HepG2 (cell line): ENCODE data around the gene NCMAP. TPM values are rescaled to one million over a fixed set of nuclear protein-coding genes. Genes with fewer than 3 reads are reported as not detected.

Experiments
- ATF3 ChIP-seq: sonication (generic); formaldehyde crosslinking; IDR thresholded peaks from 2 replicates; pipeline ENCODE4 v1.4.0; 2020; ENCODE audit warnings: missing genetic modification reagents
- DZIP1 ChIP-seq: sonication (generic); formaldehyde crosslinking; IDR thresholded peaks from 2 replicates; pipeline ENCODE4 v1.5.0; 2020; ENCODE audit warnings: mild to moderate bottlenecking, missing genetic modification reagents
- ESRRA ChIP-seq: sonication (generic); formaldehyde crosslinking; IDR thresholded peaks from 2 replicates; pipeline ENCODE4 v1.5.1; 2020; ENCODE audit warnings: mild to moderate bottlenecking, low read depth, missing genetic modification reagents
- KDM2A ChIP-seq: sonication (generic); formaldehyde crosslinking; IDR thresholded peaks from 2 replicates; pipeline ENCODE4 v1.4.0; 2020; ENCODE audit warnings: low read depth, missing genetic modification reagents, borderline replicate concordance
- LCORL ChIP-seq, 2 experiments: fragments of 450-650 bp in 1 of 2; sonication (generic) in 1 of 2; formaldehyde crosslinking in 1 of 2; IDR thresholded peaks; 2 replicates each; pipeline versions ENCODE4 v1.5.0 to v1.6.1; 2017 to 2020; ENCODE audit warnings: antibody characterized with exemption in 1 of 2, missing genetic modification reagents in 1 of 2
- MLX ChIP-seq: IDR thresholded peaks from 2 replicates; pipeline ENCODE4 v1.6.1; 2016
- MYPOP ChIP-seq: sonication (generic); formaldehyde crosslinking; IDR thresholded peaks from 2 replicates; pipeline ENCODE4 v1.8.1; 2023; ENCODE audit warnings: mild to moderate bottlenecking, moderate library complexity, missing genetic modification reagents
- PPARG ChIP-seq: conservative IDR thresholded peaks from 2 replicates; pipeline ENCODE4 v1.6.1; 2016; ENCODE audit warnings: missing biosample characterization, missing genetic modification reagents
- SMAD1 ChIP-seq: sonication (generic); formaldehyde crosslinking; IDR thresholded peaks from 2 replicates; pipeline ENCODE4 v1.4.0; 2020; ENCODE audit warnings: missing genetic modification reagents, low read depth, mild to moderate bottlenecking, borderline replicate concordance
- TBX2 ChIP-seq: sonication (generic); formaldehyde crosslinking; IDR thresholded peaks from 2 replicates; pipeline ENCODE4 v1.5.0; 2020; ENCODE audit warnings: missing genetic modification reagents, mild to moderate bottlenecking, borderline replicate concordance
- TFDP1 ChIP-seq: IDR thresholded peaks from 2 replicates; pipeline ENCODE4 v1.6.1; 2016; ENCODE audit warnings: missing compliant biosample characterization, missing genetic modification reagents, borderline replicate concordance
- TRIM24 ChIP-seq: sonication (generic); formaldehyde crosslinking; IDR thresholded peaks from 2 replicates; pipeline ENCODE4 v1.8.0; 2022; ENCODE audit warnings: mild to moderate bottlenecking, missing genetic modification reagents
- UBTF ChIP-seq: sonication (generic); formaldehyde crosslinking; IDR thresholded peaks from 2 replicates; pipeline ENCODE4 v1.4.0; 2020; ENCODE audit warnings: mild to moderate bottlenecking, missing genetic modification reagents
- ZFP91 ChIP-seq: sonication (generic); formaldehyde crosslinking; IDR thresholded peaks from 2 replicates; pipeline ENCODE4 v1.9.0; 2022; ENCODE audit warnings: missing genetic modification reagents, mild to moderate bottlenecking, borderline replicate concordance
- ZNF460 ChIP-seq: sonication (generic); formaldehyde crosslinking; IDR thresholded peaks from 2 replicates; pipeline ENCODE4 v1.5.1; 2020; ENCODE audit warnings: missing genetic modification reagents, mild to moderate bottlenecking, borderline replicate concordance
- ZNF614 ChIP-seq: IDR thresholded peaks from 2 replicates; pipeline ENCODE4 v1.6.1; 2018; ENCODE audit warnings: missing biosample characterization, missing genetic modification reagents, inconsistent platforms, borderline replicate concordance
- ZNF709 ChIP-seq: sonication (generic); formaldehyde crosslinking; IDR thresholded peaks from 2 replicates; pipeline ENCODE4 v1.5.0; 2020; ENCODE audit warnings: mild to moderate bottlenecking, missing genetic modification reagents
- polyA plus RNA-seq, 8 experiments: library from polyadenylated mRNA; depleted of rRNA in 3 of 8; stranded (reverse) in 7 of 8; unstranded in 1 of 8; fragments of >200 nt; fragmentation: Illumina TruSeq in 4 of 8; extraction: Trizol in 4 of 8; gene quantifications; 2 replicates each; pipeline versions ENCODE4 v1.2.1 to v1.2.3, GENCODE V29; 2011 to 2016; ENCODE audit warnings: low read depth in 4 of 8, missing spikeins in 1 of 8, mixed read lengths in 1 of 8; ENCODE audit not compliant: insufficient read depth in 1 of 8
- total RNA-seq, 5 experiments: library from RNA; depleted of rRNA; stranded (reverse); fragments of >200 nt; fragmentation: Illumina TruSeq; extraction: Trizol; gene quantifications; 2 replicates each; pipeline ENCODE4 v1.2.3, GENCODE V29; 2016; ENCODE audit warnings: low read depth in 1 of 5

The NCMAP gene
- total and polyA plus RNA-seq, 2 of the 13 experiments (the other 11 are each of a cell fraction or from before 2014, with no cell fraction given) = 2.7 to 20.0 TPM

GRCh38 chr1:24605534-24606295, 49.8 kb downstream of the NCMAP start (continued):
- TF ChIP-seq MLX = no peak
- TF ChIP-seq KDM2A (CRISPR knock-in tag) = peak; percentile 44; the same call in 1 of the 2 replicates
- TF ChIP-seq TFDP1 (CRISPR knock-in tag) = peak; percentile 85; the same call in 1 of the 2 replicates
- peak; percentile 53 for TF ChIP-seq UBTF (CRISPR knock-in tag)
- no peak for TF ChIP-seq TRIM24 (CRISPR knock-in tag)
- TF ChIP-seq ATF3 (CRISPR knock-in tag) = no peak
- TF ChIP-seq ZFP91 (CRISPR knock-in tag) = peak; percentile 57
- TF ChIP-seq DZIP1 = no peak
- TF ChIP-seq ZNF460 (CRISPR knock-in tag) = no peak
- TF ChIP-seq LCORL (IDR thresholded peaks at IDR 0.05) = no peak
- peak; percentile 44 for TF ChIP-seq LCORL (CRISPR knock-in tag; IDR thresholded peaks at IDR 0.05)
- peak; percentile 48; the same call in 1 of the 2 replicates for TF ChIP-seq ZNF709 (CRISPR knock-in tag)
- peak; percentile 81 for TF ChIP-seq PPARG (CRISPR knock-in tag)
- TF ChIP-seq ZNF614 (CRISPR knock-in tag) = 0 out of 2 replicates have a peak, but pooled peaks have one; percentile 51
- peak; percentile 17; the same call in 1 of the 2 replicates for TF ChIP-seq MYPOP (CRISPR knock-in tag)
- TF ChIP-seq ESRRA (CRISPR knock-in tag) = peak; percentile 95
- peak; percentile 47; the same call in 1 of the 2 replicates for TF ChIP-seq TBX2
- peak; percentile 42; the same call in 1 of the 2 replicates for TF ChIP-seq SMAD1 (CRISPR knock-in tag)
